HG03108 (cell line): ENCODE results near the gene DLGAP1.

Experiments used
- ATAC-seq: cut with Tn5 transposase; IDR thresholded peaks from one replicate; pipeline ENCODE4 v1.9.1; 2021; ENCODE audit warnings: moderate library complexity; ENCODE audit not compliant: unreplicated experiment

DLGAP1 gene

GRCh38 chr18:3669376-3669775 is 785.7 kb downstream of the DLGAP1 start:
- no peak for ATAC-seq

- ATAC-seq = no peak
Measured at GRCh38 chr18:3667255-3668137, 787.6 kb downstream of the DLGAP1 start.

GRCh38 chr18:3666526-3667254 is 788.4 kb downstream of the DLGAP1 start:
- no peak for ATAC-seq

GRCh38 chr18:3665780-3666525 is 789.2 kb downstream of the DLGAP1 start:
- no peak for ATAC-seq

GRCh38 chr18:3665204-3665603 is 789.9 kb downstream of the DLGAP1 start:
- ATAC-seq = no peak

- no peak for ATAC-seq
Measured at GRCh38 chr18:3664563-3665178, 790.4 kb downstream of the DLGAP1 start.

GRCh38 chr18:3663870-3664512 is 791.1 kb downstream of the DLGAP1 start:
- ATAC-seq = no peak

- no peak for ATAC-seq
Measured at GRCh38 chr18:3661989-3662388, 793.1 kb downstream of the DLGAP1 start.

GRCh38 chr18:3660739-3661515 is 794.2 kb downstream of the DLGAP1 start:
- no peak for ATAC-seq

GRCh38 chr18:3658529-3658928 is 796.6 kb downstream of the DLGAP1 start:
- ATAC-seq = no peak

- no peak for ATAC-seq
Measured at GRCh38 chr18:3655254-3656050, 799.7 kb downstream of the DLGAP1 start.

- no peak for ATAC-seq
Measured at GRCh38 chr18:3654442-3655253, 800.5 kb downstream of the DLGAP1 start.

- no peak for ATAC-seq
Measured at GRCh38 chr18:3653851-3654441, 801.2 kb downstream of the DLGAP1 start.

GRCh38 chr18:3653263-3653850 is 801.8 kb downstream of the DLGAP1 start:
- ATAC-seq = no peak

- no peak for ATAC-seq
Measured at GRCh38 chr18:3652380-3653262, 802.5 kb downstream of the DLGAP1 start.

- no peak for ATAC-seq
Measured at GRCh38 chr18:3651266-3651665, 803.8 kb downstream of the DLGAP1 start.
